HUES64 (cell line): ENCODE data around the gene MYH15.

Experiments used
- H3K27ac ChIP-seq: 2 replicates; pipeline ENCODE4 v1.7.0; 2013; ENCODE audit warnings: low read depth, low read length, inconsistent platforms
- H3K27me3 ChIP-seq: 2 replicates; pipeline ENCODE4 v1.6.1; 2013; ENCODE audit warnings: mild to moderate bottlenecking, low read length; ENCODE audit not compliant: insufficient read depth
- H3K36me3 ChIP-seq: 2 replicates; pipeline ENCODE4 v1.6.1; 2013; ENCODE audit warnings: mild to moderate bottlenecking, low read length; ENCODE audit not compliant: insufficient read depth
- H3K4me1 ChIP-seq: 2 replicates; pipeline ENCODE4 v1.6.1; 2013; ENCODE audit warnings: mild to moderate bottlenecking, low read length, moderate library complexity; ENCODE audit not compliant: insufficient read depth
- H3K4me3 ChIP-seq: 2 replicates; pipeline ENCODE4 v1.5.1; 2013; ENCODE audit warnings: mild to moderate bottlenecking, low read length, moderate library complexity
- H3K9ac ChIP-seq: 2 replicates; pipeline ENCODE4 v1.6.1; 2013; ENCODE audit warnings: mild to moderate bottlenecking, low read depth, low read length
- H3K9me3 ChIP-seq: 2 replicates; pipeline ENCODE4 v1.6.1; 2013; ENCODE audit warnings: low read depth, low read length; ENCODE audit not compliant: insufficient read depth
- WGBS: fragments of 150-250, 120-280 bp; methylation state at CpG from one replicate; pipeline ENCODE4 v1.1.7; 2013; ENCODE audit warnings: missing lambda C conversion rate; 5-methylcytosine and 5-hydroxymethylcytosine counted together

Gene MYH15

DNA sequence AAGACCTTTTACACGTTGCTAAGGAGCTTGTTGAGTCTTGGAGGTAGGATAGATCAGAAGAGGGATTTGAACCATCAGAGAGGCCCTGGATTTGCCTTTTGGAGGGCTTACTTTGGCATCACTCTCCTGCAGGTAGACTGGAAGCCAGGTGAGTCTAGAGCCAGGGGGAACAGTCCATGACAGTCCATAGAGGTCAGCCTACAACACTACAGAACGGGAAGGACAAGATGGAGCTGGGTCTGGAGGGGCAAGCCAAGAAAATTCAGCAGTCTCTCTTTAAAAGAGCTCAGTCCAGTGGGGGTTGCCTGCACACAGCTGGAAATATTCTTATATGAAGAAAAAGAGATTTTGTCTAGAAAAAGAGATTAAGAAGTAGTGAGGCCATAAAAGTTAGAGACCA is 153.4 kb downstream of the MYH15 start:
- H3K9ac ChIP-seq = no peak overlapping the region
- no peaks in the 10 kb centered on the region for H3K4me1 ChIP-seq
- 86% methylated on average over 2 of the region's 2 CpGs for WGBS
- H3K27ac ChIP-seq = no peak overlapping the region
- H3K9me3 ChIP-seq = no peaks in the 10 kb centered on the region
- no peaks in the 10 kb centered on the region for H3K36me3 ChIP-seq
- H3K27me3 ChIP-seq = no peaks in the 10 kb centered on the region
- no peak overlapping the region for H3K4me3 ChIP-seq

DNA sequence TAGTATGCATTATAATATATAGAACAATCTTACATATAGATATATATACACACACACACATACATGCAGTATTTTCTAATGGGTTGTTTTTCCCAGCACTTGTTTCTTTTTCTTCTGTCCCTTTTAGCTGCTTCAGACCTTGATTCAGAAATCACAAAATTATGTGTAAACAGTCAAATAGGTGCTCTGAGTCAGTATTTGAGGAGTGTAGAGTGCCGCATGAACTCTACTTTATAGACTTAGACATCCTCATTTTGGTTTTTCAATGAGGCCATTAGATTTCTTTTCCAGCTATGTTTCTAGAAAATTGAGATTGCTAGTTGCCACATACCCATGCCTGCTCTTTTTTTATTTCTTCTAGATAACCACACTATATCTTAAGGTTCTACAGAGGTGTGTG is 155.8 kb downstream of the MYH15 start:
- WGBS = 100% methylated on average over 1 of the region's 1 CpG
- Histone ChIP-seq H3K27me3 (no peaks in the 10 kb centered on the region), H3K9me3 (no peaks in the 10 kb centered on the region), H3K4me1 (no peaks in the 10 kb centered on the region), H3K4me3 (no peak overlapping the region), H3K36me3 (no peaks in the 10 kb centered on the region), H3K9ac (no peak overlapping the region), H3K27ac (no peak overlapping the region)

DNA sequence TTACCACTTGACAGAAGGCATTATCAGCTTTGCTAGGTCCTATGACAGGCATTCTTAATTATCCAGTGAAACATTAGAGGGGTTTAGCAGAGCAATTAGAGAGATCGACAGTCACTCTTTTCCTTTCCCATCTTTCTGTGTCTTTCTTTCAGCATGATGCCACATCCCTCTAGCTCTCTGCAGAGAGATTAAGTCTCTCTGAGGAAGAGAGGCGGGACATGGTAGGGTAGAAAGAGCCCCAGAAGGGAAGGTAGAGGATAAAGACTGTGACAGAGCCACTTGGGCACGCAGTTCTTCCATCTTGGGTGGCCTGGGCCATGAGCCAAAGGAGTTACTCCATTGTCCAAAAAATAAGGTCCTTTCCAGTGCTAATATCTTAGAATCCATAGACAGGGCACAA is 158.2 kb downstream of the MYH15 start:
- Histone ChIP-seq H3K27ac (no peak overlapping the region), H3K27me3 (no peaks in the 10 kb centered on the region), H3K9me3 (no peaks in the 10 kb centered on the region), H3K4me3 (no peak overlapping the region), H3K36me3 (no peaks in the 10 kb centered on the region), H3K4me1 (no peaks in the 10 kb centered on the region), H3K9ac (no peak overlapping the region)
- 58% methylated on average over 3 of the region's 3 CpGs for WGBS

DNA sequence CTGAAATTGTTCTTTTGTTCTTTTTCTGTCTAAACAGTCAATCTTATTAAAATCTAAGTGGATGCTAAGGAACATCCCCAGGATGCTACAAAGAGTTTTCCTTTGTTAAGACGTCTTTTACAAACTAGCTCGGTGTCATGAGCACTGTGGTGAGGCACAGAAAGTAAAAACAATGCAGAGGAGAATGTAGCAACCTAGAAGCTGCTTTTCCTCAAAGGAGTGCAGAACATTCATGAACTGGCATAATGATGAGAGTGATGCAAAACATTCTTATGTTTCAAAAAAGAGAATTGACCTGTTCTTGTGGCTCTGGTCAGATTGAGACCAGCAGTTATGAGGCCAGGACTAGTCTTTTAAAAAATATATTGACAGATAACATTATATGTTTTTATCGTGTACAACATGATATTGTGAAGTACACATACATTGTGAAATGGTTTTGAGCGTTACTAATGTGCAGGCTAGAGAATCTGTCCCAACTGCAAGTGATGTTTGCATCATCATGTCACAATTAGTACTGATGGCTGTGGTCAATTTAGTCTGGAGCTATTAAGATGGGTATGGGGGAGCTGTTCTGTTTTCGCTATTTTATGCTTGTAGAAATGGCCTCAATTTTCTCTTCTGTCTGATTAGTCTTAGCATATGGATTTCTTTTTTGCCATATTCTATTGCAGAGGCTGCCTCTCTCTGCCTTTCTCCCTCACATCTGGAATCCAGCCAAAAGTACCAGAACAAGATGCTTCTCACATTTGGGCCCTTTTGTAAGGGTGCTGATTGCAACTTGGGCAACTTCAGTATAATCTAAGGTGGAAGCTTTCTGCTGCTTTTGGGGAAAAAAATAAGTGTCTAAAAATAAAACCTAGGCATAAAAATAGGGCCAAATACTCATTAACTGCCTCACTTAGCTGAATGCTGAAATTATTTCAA is 163.8 kb downstream of the MYH15 start:
- Histone ChIP-seq H3K27me3 (no peaks in the 10 kb centered on the region), H3K27ac (no peak overlapping the region), H3K9ac (no peak overlapping the region), H3K9me3 (no peaks in the 10 kb centered on the region), H3K4me1 (no peaks in the 10 kb centered on the region), H3K36me3 (no peaks in the 10 kb centered on the region), H3K4me3 (no peak overlapping the region)
- 92% methylated on average over 5 of the region's 5 CpGs for WGBS

DNA sequence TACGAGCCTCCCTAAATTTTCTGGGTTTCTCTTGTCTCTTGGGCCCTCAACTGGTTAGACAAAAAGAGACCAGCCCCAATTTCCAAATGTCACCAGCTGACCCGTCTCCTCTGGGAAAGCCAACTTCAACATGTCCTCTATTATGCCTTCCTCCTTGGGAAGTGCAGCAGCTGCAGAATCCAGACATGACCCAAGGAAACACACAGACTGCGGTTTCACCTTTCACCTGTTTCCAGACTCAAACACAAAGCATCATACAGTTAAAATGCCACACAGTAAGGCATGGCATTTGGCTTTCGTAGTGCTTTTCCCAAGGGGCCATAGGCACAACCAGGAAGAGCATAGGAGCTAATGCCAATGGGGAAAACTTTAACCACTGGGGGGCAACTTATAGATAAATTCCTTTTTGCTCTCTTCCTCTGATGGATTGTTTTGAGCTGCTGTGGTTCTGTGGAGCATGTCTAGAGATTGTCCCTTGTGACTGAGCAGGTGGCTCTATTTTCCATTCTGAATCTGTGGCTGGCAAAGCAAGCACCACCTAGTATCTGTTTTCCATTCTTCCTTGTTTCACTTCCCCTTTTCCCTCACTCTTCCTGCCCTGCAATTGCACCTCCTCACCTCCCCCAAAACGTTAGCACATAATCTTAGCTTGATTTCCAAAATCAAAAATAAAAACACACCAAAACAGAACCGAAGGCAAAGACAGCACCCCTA is 164.7 kb downstream of the MYH15 start:
- no peaks in the 10 kb centered on the region for H3K4me1 ChIP-seq
- no peak overlapping the region for H3K9ac ChIP-seq
- H3K4me3 ChIP-seq = no peak overlapping the region
- H3K27ac ChIP-seq = no peak overlapping the region
- WGBS = 47% methylated on average over 6 of the region's 6 CpGs
- H3K27me3 ChIP-seq = no peaks in the 10 kb centered on the region
- H3K36me3 ChIP-seq = no peaks in the 10 kb centered on the region
- no peaks in the 10 kb centered on the region for H3K9me3 ChIP-seq

DNA sequence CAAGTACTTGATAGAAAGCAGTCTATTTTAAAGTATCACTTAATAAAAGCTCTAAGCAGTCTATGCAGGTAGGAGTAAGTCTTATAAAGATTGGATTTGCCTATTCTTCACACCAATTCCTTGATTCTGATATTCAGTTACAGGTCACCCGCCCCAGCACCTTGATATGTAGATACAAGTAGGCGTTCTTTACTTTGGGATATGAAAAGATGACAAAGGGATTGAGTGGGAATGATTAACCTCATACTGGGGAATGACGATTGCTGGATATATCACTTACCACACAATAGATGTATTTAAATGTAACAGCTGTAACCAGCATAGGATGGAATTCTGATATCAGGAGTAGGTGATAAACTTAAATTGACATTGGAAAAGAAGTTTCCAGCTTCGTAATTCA is 166.9 kb downstream of the MYH15 start:
- Histone ChIP-seq H3K36me3 (no peaks in the 10 kb centered on the region), H3K27ac (no peak overlapping the region), H3K4me1 (no peaks in the 10 kb centered on the region), H3K9me3 (no peaks in the 10 kb centered on the region), H3K9ac (no peak overlapping the region), H3K4me3 (no peak overlapping the region), H3K27me3 (no peaks in the 10 kb centered on the region)
- 88% methylated on average over 3 of the region's 4 CpGs for WGBS

DNA sequence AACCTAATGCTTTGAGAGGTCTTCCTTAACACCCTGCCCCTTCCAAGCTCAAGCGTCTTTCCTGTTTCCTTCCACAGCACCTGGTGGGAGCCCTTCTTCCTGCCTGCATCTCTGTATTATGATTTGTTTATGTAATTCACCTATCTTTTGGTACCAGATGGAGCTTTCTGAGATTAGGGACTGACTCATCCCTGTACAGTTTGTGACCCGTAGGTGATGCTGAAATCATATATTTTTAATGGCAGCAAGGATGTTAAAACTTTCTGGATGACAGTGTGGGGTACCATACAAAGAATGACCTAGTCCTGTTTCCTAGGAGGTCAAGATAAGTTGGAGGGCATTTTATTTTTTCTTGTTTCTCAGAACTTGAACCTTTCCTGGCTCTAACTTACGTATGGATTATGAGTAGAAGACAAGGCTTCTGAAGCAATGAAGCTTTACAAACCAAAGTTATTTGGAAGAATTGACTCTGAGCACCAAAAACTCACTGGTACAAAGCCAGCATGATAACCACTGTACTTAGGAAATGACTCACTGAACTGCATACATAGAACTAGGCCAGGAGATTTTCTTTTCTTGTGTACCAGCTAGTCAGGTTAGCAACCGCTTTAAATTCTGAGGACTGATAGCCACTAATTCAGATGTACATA is 167.4 kb downstream of the MYH15 start:
- Histone ChIP-seq H3K9me3 (no peaks in the 10 kb centered on the region), H3K9ac (no peak overlapping the region), H3K4me3 (no peak overlapping the region), H3K36me3 (no peaks in the 10 kb centered on the region), H3K27me3 (no peaks in the 10 kb centered on the region), H3K4me1 (no peaks in the 10 kb centered on the region), H3K27ac (no peak overlapping the region)
- WGBS = 98% methylated on average over 3 of the region's 4 CpGs

DNA sequence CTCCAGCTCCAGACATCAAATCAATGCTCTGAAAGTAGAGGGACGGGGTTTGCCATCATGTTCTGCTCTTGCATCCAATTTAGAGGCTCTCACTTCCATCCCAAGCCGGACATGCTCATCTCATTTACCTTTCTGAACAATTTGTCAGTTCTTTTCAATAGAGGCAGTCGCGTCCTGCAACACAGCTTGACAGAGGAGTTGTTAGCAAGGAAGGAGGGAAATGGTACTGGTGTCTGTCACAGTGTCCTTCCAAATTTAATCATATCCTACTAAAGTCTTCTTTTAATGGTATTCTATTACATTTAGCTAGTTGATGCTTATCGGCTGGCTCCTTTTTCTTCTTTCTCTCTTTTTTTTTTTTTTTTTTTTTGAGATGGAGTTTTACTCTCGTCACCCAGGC is 168.5 kb downstream of the MYH15 start:
- 65% methylated on average over 3 of the region's 6 CpGs for WGBS
- no peaks in the 10 kb centered on the region for H3K27me3 ChIP-seq
- H3K9ac ChIP-seq = no peak overlapping the region
- H3K27ac ChIP-seq = no peak overlapping the region
- H3K4me1 ChIP-seq = no peaks in the 10 kb centered on the region
- H3K4me3 ChIP-seq = no peak overlapping the region
- H3K9me3 ChIP-seq = no peaks in the 10 kb centered on the region
- H3K36me3 ChIP-seq = no peaks in the 10 kb centered on the region

DNA sequence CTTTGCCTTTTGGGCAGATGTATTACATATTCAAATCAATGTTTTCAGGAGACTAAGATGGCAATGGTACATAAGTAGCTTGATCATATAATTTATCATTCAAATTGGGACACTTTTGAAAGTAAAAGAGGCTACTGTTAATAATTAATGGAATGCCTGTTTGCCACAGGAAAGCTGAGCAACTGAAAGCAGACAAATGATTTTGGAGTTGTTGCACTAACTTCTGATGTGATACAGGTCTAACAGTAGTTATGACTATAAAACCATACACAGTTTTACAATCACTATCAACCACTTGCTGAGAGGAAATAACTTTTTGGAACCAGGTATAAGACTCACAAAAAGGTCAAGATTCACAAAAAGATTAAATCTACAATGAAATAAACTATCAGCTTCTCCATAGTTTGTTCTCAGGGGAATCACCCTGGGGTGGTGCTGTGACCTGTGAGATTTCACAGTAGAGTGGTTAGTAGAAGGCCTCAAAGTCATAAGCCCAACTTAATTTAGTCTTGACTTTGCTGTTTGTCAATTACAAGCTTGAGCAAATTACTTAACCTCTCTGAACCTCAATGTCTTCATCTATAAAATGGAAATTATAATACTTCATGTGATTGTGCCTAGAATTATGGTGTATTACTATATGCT is 171.4 kb downstream of the MYH15 start:
- H3K9me3 ChIP-seq = no peaks in the 10 kb centered on the region
- H3K27ac ChIP-seq = no peak overlapping the region
- no peak overlapping the region for H3K4me3 ChIP-seq
- H3K4me1 ChIP-seq = no peaks in the 10 kb centered on the region
- H3K27me3 ChIP-seq = no peaks in the 10 kb centered on the region
- no peaks in the 10 kb centered on the region for H3K36me3 ChIP-seq
- H3K9ac ChIP-seq = no peak overlapping the region

DNA sequence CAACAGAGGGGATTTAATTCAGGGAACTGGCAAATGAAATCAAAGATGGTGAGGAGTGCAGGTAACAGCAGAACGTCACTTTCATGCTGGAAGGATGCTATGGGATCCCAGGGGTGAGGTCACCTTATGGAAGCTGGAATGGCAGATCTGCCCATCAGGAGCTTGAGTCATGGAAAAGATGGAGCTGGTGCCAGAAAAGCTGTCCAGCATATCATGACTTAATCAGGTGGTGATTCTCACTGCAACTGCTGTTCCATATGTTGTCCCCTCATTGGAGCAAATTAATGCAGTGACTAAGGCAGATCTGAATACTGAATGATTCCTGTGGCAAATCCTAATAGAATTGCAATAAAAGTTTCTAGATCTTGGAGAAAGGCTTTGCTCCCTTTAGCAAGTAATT is 175.7 kb downstream of the MYH15 start:
- H3K27ac ChIP-seq = no peak overlapping the region
- no peaks in the 10 kb centered on the region for H3K9me3 ChIP-seq
- H3K4me3 ChIP-seq = no peak overlapping the region
- no peak overlapping the region for H3K9ac ChIP-seq
- no peaks in the 10 kb centered on the region for H3K4me1 ChIP-seq
- H3K27me3 ChIP-seq = no peaks in the 10 kb centered on the region
- no peaks in the 10 kb centered on the region for H3K36me3 ChIP-seq
- WGBS = 93% methylated on average over 1 of the region's 1 CpG

DNA sequence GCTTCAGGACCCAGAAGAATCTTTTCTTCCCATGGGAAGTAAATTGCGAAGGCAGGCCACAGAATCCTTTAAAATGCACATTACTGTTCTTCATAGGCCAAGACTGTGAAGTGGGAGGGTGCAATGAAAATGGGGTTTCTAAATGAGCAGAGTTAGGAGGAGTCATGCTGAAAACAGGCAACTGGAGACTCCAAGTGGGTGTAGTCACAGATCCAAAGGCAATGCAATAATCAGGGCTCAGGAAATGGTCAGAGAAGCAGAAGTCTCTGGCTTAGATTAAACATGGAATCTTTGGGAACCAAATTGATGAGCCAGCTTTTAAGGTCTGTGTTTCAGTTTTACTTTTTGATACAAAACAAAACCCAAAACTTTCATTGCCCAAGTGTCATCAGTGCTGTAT is 176.4 kb downstream of the MYH15 start:
- 100% methylated on average over 1 of the region's 1 CpG for WGBS
- Histone ChIP-seq H3K4me3 (no peak overlapping the region), H3K9ac (no peak overlapping the region), H3K27me3 (no peaks in the 10 kb centered on the region), H3K9me3 (no peaks in the 10 kb centered on the region), H3K4me1 (no peaks in the 10 kb centered on the region), H3K27ac (no peak overlapping the region), H3K36me3 (no peaks in the 10 kb centered on the region)
